ENCODE measurements around the gene PPCS. TPM values are rescaled to one million over a fixed set of nuclear protein-coding genes. Genes with fewer than 3 reads are reported as not detected.
"Not testable (repeated sequence)": the region's sequence is repeated elsewhere in the genome, so short reads cannot be mapped to it uniquely, and the experiment has no call there.

The PPCS gene
- total RNA-seq, 1 donor from 2014 or later = 41.7 TPM

DNA sequence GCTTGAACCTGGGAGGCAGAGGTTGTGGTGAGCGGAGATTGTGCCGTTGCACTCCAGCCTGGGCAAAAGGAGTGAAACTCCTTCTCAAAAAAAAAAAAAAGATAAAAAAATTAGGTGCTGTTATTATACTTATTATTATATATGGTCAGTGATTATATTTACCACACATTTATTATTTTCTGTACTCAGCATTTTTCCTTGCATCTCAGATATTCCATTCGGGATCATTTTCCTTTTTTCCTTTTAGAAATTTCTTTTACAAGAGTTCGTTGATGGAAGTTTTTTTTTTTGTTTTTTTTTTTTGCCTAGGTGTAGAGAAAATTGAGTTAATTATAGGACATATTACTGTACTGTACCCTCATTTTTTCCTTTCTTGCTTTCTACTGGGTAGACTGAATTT lies 20.3 kb downstream of the PPCS start:
- no peaks in the 10 kb centered on the region for H3K27me3 Mint-ChIP-seq (ENCODE audit: unreplicated experiment)
- no peak for DNase-seq (ENCODE audit: extremely low spot score, unreplicated experiment)
- no peaks in the 10 kb centered on the region for H3K9me3 Mint-ChIP-seq (ENCODE audit: unreplicated experiment)
- no peaks in the 10 kb centered on the region for H3K4me1 Mint-ChIP-seq (ENCODE audit: unreplicated experiment)
- H3K27ac Mint-ChIP-seq (ENCODE audit: unreplicated experiment) = no peak overlapping the region
- H3K36me3 Mint-ChIP-seq (ENCODE audit: unreplicated experiment) = no peaks in the 10 kb centered on the region
- no peak overlapping the region for H3K4me3 Mint-ChIP-seq (ENCODE audit: unreplicated experiment)
- TF ChIP-seq CTCF (IDR thresholded peaks at IDR 0.05) = no peak

- not testable (repeated sequence) for H3K27ac Mint-ChIP-seq (ENCODE audit: unreplicated experiment); H3K9me3 Mint-ChIP-seq (ENCODE audit: unreplicated experiment); H3K36me3 Mint-ChIP-seq (ENCODE audit: unreplicated experiment); H3K4me3 Mint-ChIP-seq (ENCODE audit: unreplicated experiment); H3K4me1 Mint-ChIP-seq (ENCODE audit: unreplicated experiment); H3K27me3 Mint-ChIP-seq (ENCODE audit: unreplicated experiment); DNase-seq (ENCODE audit: extremely low spot score, unreplicated experiment)
These were observed 21.0 kb downstream of the PPCS start for GRCh38 chr1:42477354-42477753.

GRCh38 chr1:42477775-42478174 lies 21.4 kb downstream of the PPCS start:
- Mint-ChIP-seq H3K4me3 (ENCODE audit: unreplicated experiment) (no peak overlapping the region), H3K27ac (ENCODE audit: unreplicated experiment) (no peak overlapping the region), H3K4me1 (ENCODE audit: unreplicated experiment) (no peaks in the 10 kb centered on the region), H3K27me3 (ENCODE audit: unreplicated experiment) (no peaks in the 10 kb centered on the region), H3K36me3 (ENCODE audit: unreplicated experiment) (no peaks in the 10 kb centered on the region), H3K9me3 (ENCODE audit: unreplicated experiment) (no peaks in the 10 kb centered on the region)
- TF ChIP-seq CTCF (IDR thresholded peaks at IDR 0.05) = no peak
- DNase-seq (ENCODE audit: extremely low spot score, unreplicated experiment) = no peak

- TF ChIP-seq CTCF (IDR thresholded peaks at IDR 0.05) = no peak
- no peaks in the 10 kb centered on the region for H3K36me3 Mint-ChIP-seq (ENCODE audit: unreplicated experiment)
- no peaks in the 10 kb centered on the region for H3K9me3 Mint-ChIP-seq (ENCODE audit: unreplicated experiment)
- H3K27ac Mint-ChIP-seq (ENCODE audit: unreplicated experiment) = no peak overlapping the region
- no peak for DNase-seq (ENCODE audit: extremely low spot score, unreplicated experiment)
- H3K27me3 Mint-ChIP-seq (ENCODE audit: unreplicated experiment) = no peaks in the 10 kb centered on the region
- no peak overlapping the region for H3K4me3 Mint-ChIP-seq (ENCODE audit: unreplicated experiment)
- H3K4me1 Mint-ChIP-seq (ENCODE audit: unreplicated experiment) = no peaks in the 10 kb centered on the region
These were observed 23.3 kb downstream of the PPCS start for GRCh38 chr1:42479621-42480020.

GRCh38 chr1:42480921-42481320 lies 24.6 kb downstream of the PPCS start:
- Mint-ChIP-seq H3K9me3 (ENCODE audit: unreplicated experiment) (no peaks in the 10 kb centered on the region), H3K4me3 (ENCODE audit: unreplicated experiment) (no peak overlapping the region)

More at GRCh38 chr1:42480921-42481320, 24.6 kb downstream of the PPCS start:
- H3K4me1 Mint-ChIP-seq (ENCODE audit: unreplicated experiment) = no peaks in the 10 kb centered on the region
- no peaks in the 10 kb centered on the region for H3K36me3 Mint-ChIP-seq (ENCODE audit: unreplicated experiment)
- no peak for DNase-seq (ENCODE audit: extremely low spot score, unreplicated experiment)
- H3K27me3 Mint-ChIP-seq (ENCODE audit: unreplicated experiment) = no peaks in the 10 kb centered on the region
- no peak for TF ChIP-seq CTCF (IDR thresholded peaks at IDR 0.05)
- H3K27ac Mint-ChIP-seq (ENCODE audit: unreplicated experiment) = no peak overlapping the region
